GM20000 (cell line): Measurements from ENCODE around the gene NCOA7.
A peak's percentile ranks its signal among the peaks of the same experiment; 100 is the strongest.

Experiments used
- DNase-seq: peaks from one replicate; pipeline ENCODE4 v3.0.0; 2012; ENCODE audit warnings: low spot score
- TF ChIP-seq, protein P1 (sequence below): IDR thresholded peaks from 2 replicates; pipeline ENCODE4 v1.5.1; 2012; ENCODE audit warnings: mild to moderate bottlenecking, control low read depth; ENCODE audit errors: extremely low read depth, missing control alignments

Gene NCOA7

DNA sequence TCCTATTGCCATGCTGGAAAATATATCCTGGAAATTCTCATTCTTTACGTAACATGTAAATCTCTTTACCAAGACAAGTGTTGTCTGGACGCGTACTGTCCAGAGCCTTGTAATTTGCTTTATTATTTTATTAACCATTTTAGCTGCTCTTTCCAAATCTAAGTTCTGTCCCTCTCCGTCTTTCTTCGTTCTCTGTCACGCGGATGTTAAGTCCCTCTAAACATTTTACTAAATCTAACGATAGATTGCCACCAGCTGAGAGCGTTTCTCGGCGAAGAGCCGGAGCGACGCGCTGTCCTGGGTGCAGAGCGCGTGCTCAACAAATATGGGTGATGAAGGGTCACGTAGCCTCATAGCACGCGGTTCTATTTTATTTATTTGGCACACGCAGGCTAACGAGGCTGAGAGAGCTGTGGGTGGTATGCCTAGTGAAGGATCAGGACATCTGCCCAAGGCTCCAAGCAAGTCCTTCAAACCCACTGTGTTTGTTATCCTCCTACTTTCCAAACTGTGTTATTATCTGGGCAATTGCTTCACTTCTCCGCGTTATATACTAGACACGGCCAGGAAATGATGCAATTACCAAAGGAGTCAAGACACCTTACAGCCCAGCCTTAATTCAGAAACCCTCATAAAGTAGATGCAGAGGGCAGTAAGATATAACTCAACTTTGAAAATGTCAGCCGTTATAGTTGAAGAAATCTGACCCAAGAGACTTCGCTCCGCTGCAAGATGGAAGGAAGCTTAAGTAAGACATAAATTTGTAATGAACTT, 10.0 kb upstream of the NCOA7 start:
- TF ChIP-seq, protein P1, sequence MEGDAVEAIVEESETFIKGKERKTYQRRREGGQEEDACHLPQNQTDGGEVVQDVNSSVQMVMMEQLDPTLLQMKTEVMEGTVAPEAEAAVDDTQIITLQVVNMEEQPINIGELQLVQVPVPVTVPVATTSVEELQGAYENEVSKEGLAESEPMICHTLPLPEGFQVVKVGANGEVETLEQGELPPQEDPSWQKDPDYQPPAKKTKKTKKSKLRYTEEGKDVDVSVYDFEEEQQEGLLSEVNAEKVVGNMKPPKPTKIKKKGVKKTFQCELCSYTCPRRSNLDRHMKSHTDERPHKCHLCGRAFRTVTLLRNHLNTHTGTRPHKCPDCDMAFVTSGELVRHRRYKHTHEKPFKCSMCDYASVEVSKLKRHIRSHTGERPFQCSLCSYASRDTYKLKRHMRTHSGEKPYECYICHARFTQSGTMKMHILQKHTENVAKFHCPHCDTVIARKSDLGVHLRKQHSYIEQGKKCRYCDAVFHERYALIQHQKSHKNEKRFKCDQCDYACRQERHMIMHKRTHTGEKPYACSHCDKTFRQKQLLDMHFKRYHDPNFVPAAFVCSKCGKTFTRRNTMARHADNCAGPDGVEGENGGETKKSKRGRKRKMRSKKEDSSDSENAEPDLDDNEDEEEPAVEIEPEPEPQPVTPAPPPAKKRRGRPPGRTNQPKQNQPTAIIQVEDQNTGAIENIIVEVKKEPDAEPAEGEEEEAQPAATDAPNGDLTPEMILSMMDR: no peak
- DNase-seq: peak; percentile 63

DNA sequence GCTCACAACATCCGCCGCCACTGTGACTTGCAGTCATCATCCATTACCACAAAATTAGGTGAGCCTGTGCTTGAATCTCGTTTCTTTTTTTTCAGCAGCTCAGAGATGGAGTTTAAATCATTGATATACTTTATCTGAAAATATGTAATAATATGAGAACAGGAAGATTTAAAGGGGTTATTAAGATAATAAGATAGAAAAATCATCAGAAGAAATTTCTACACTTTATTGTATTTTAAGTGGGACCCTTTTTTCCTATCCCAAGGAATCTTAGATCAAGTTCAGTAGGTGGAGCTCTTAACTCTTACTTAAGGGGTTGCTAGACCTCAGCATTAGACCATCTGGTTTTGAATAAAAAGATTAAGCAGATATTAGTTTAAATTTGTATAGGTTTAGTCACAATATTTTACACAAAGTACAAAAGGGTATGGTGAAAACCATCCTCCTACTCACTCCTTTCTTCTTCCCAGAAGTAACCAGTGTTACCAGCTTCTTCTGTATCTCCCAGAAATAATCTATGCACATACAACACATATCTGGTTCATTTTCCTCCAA, 9.4 kb upstream of the NCOA7 start:
- TF ChIP-seq, protein P1: peak; percentile 13
- DNase-seq: peak; percentile 49

DNA sequence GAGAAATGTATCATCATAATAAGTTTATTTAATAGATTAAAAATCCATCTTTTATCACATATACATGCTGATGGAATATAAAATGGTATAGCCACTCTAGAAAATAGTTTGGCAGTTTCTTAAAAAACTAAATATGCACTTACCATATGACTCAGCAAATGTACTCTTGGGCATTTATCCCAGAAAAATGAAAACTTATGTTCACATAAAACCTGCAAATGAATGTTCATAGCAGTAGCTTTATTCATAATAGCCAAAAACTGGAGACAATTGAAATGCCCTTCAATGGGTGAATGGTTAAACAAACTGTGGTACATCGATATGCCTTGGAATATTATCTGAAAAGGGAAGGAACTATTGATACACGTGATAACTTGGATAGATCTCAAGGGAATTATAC, 6.4 kb upstream of the NCOA7 start:
- DNase-seq: no peak
- TF ChIP-seq, protein P1: no peak

DNA sequence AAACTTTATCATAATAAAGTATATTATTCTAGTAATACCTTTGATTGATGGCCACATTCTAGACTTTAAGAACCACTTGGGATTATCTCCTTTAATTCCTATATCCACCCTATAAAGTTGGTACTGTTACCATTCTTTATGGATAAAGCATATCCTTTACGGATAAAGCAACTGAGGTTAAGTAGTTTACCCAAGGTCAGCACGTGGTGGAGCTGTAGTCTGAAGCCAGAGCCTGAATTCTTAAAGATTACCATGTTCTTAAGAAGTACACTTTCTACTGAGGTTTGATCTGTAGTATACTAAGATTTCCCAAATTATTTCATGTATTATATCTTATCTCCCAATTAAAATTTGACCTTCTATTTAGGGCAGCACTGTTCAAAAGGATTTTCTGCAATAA, 3.0 kb upstream of the NCOA7 start:
- no peak for DNase-seq

DNA sequence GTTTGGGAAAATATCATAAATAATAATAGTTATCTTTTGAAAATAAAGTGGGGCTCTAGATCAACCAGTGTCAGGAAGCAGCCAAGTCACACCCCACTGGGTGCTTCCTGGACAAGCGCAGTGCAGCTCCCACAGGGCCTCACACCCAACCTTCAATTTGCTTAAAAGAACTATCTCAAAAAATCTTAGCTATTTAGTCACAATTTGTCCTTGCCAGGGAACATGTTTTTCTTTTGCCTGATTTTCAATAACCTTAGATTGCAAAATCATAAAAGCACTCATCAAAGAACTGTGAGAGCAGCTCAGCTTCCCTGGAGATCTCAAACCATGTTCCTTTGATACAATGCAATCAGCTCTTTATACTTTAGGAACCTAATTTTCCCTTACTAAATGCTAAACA, 1.6 kb upstream of the NCOA7 start:
- no peak for DNase-seq

More for the DNA sequence above, 3.0 kb upstream of the NCOA7 start:
- TF ChIP-seq, protein P1: no peak

DNA sequence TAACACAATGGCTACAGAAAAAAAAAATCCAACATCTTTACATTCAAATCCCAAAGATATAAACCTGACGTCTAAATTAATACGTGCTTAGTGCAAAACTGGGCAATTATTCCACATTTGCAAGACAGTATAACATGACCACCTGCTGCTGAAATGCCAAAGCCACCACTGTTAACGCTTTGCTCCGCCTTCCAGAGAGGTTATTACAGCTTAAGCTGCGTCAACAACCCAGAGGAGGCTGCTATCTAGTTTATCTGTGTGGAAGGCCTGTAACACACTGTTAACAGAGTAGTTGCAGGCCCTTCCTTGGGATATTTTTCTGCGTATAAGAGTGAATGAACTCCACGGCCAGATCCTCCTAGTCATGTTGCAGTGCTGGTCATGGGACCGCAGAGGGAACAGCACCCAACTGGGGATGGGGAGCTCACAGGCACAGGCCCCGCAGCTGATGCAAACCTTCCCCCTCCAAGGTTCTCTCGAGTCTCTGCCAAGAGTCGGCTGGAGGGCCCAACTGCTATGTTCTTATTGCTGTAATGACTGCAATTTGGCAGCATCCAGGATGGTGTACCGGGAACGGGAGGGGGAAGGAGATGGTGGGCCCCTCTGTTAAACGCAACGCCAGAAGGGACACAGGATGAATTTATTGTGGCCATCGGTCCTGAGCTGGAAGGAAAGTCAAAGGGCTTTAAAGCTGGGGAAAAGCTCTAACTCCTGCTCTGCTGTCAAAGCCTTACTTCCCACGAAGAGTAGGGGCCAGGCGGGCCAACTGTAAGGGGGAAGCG, 993 bp upstream of the NCOA7 start:
- TF ChIP-seq, protein P1: no peak

More for the DNA sequence above, 1.6 kb upstream of the NCOA7 start:
- TF ChIP-seq, protein P1: no peak

DNA sequence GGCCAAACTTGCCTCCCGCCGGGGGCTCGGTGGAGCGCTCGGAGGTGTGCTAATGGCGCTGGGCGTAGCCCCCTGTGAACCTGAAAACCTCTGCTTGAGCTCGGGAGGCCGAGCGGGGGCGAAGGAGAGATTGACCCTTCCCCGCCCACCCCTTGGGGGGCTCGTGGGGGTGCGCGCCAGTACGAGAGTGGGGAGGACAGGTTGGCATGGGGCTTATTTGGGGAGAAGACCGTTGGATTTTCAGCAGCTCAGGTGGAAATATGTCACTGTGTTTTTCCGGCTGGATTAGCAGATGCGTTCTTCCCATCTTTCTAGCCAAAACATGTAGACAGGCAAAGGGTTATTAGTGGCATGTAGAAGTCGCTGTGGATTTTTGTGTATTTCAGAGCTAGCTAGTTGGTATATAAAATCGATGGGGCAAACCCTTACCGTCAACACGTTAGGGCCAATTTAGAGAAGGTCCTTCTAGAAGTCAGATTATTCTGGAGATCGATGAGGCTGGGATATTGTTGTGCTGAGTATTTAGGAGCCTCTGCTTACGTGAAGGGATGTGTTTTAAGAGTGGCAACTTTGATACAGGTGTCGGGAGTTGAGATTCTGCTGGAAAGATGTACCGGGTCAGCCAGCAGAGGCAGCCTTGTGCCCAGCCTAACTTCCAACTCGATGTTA, 525 bp downstream of the NCOA7 start:
- TF ChIP-seq, protein P1: peak; percentile 66
- DNase-seq: peak; percentile 67

More for the DNA sequence above, 993 bp upstream of the NCOA7 start:
- DNase-seq: peak; percentile 36
